AML-193 (cell line): ENCODE results near the gene ADCY2.

Source experiments
- DNase-seq, 2 experiments: peaks; one replicate each; lab custom pipeline; 2025; lab: John Stamatoyannopoulos, UW

Gene ADCY2

GRCh38 chr5:7597059-7597642 lies 201.2 kb downstream of the ADCY2 start:
- DNase-seq: no peak

GRCh38 chr5:7606840-7607465 lies 211.0 kb downstream of the ADCY2 start:
- no peak for DNase-seq

- DNase-seq: no peak
These were observed 212.8 kb downstream of the ADCY2 start for GRCh38 chr5:7608772-7609171.

GRCh38 chr5:7609726-7610125 lies 213.8 kb downstream of the ADCY2 start:
- no peak for DNase-seq

GRCh38 chr5:7610531-7611177 lies 214.7 kb downstream of the ADCY2 start:
- no peak for DNase-seq

GRCh38 chr5:7611518-7611917 lies 215.6 kb downstream of the ADCY2 start:
- DNase-seq: no peak

GRCh38 chr5:7615566-7616061 lies 219.7 kb downstream of the ADCY2 start:
- no peak for DNase-seq

- no peak for DNase-seq
These were observed 221.0 kb downstream of the ADCY2 start for GRCh38 chr5:7616897-7617296.

GRCh38 chr5:7622498-7622897 lies 226.6 kb downstream of the ADCY2 start:
- no peak for DNase-seq

GRCh38 chr5:7625740-7626139 lies 229.8 kb downstream of the ADCY2 start:
- no peak for DNase-seq

GRCh38 chr5:7628248-7628647 lies 232.3 kb downstream of the ADCY2 start:
- DNase-seq: no peak

GRCh38 chr5:7628820-7629219 lies 232.9 kb downstream of the ADCY2 start:
- DNase-seq: no peak

- no peak for DNase-seq
These were observed 233.6 kb downstream of the ADCY2 start for GRCh38 chr5:7629561-7629960.

GRCh38 chr5:7634837-7635236 lies 238.9 kb downstream of the ADCY2 start:
- DNase-seq: no peak

- no peak for DNase-seq
These were observed 242.5 kb downstream of the ADCY2 start for GRCh38 chr5:7638456-7638855.

- no peak for DNase-seq
These were observed 246.1 kb downstream of the ADCY2 start for GRCh38 chr5:7642029-7642428.

GRCh38 chr5:7644723-7645122 lies 248.8 kb downstream of the ADCY2 start:
- DNase-seq: no peak

GRCh38 chr5:7650755-7651154 lies 254.8 kb downstream of the ADCY2 start:
- no peak for DNase-seq

- DNase-seq: no peak
These were observed 257.1 kb downstream of the ADCY2 start for GRCh38 chr5:7653046-7653445.

GRCh38 chr5:7657153-7657552 lies 261.2 kb downstream of the ADCY2 start:
- no peak for DNase-seq

GRCh38 chr5:7659420-7659819 lies 263.5 kb downstream of the ADCY2 start:
- DNase-seq: no peak

GRCh38 chr5:7662289-7662688 lies 266.4 kb downstream of the ADCY2 start:
- DNase-seq: no peak

GRCh38 chr5:7663808-7664207 lies 267.9 kb downstream of the ADCY2 start:
- DNase-seq: no peak
